Endothelial cell of umbilical vein (primary cell): ENCODE measurements around the gene RSRC1.

Experiments
- CTCF ChIP-seq, 2 donors: IDR thresholded peaks; 1 replicate in 1 of 2; 2 replicates in 1 of 2; pipeline ENCODE4 v1.5.1; 2011; ENCODE audit warnings: low read length in 2 of 2, mild to moderate bottlenecking in 2 of 2, moderate library complexity in 2 of 2, control low read depth in 1 of 2, inconsistent platforms in 1 of 2, low read depth in 1 of 2; ENCODE audit not compliant: insufficient read depth in 1 of 2; ENCODE audit errors: extremely low read depth in 1 of 2
- EZH2 ChIP-seq: IDR thresholded peaks from 2 replicates; pipeline ENCODE4 v1.6.1; 2012; ENCODE audit warnings: borderline replicate concordance, low read depth, mild to moderate bottlenecking, moderate library complexity, low read length, inconsistent platforms; ENCODE audit not compliant: severe bottlenecking
- FOS ChIP-seq: IDR thresholded peaks from 2 replicates; pipeline ENCODE4 v1.6.1; 2011; ENCODE audit warnings: mild to moderate bottlenecking, low read length, moderate library complexity, borderline replicate concordance; ENCODE audit not compliant: insufficient read depth
- GATA2 ChIP-seq: IDR thresholded peaks from 2 replicates; pipeline ENCODE4 v1.7.0; 2011; ENCODE audit warnings: low read depth, mild to moderate bottlenecking, moderate library complexity, mixed read lengths, low read length; ENCODE audit not compliant: insufficient read length, insufficient read depth
- JUN ChIP-seq: IDR thresholded peaks from 2 replicates; pipeline ENCODE4 v1.6.1; 2011; ENCODE audit warnings: borderline replicate concordance, low read depth; ENCODE audit not compliant: insufficient read length, insufficient read depth
- MAX ChIP-seq: IDR thresholded peaks from 2 replicates; pipeline ENCODE4 v1.6.1; 2011; ENCODE audit not compliant: insufficient read depth, insufficient read length
- MYC ChIP-seq: IDR thresholded peaks from one replicate; pipeline ENCODE4 v1.6.1; 2011; ENCODE audit warnings: mild to moderate bottlenecking, low read depth, low read length
- POLR2A ChIP-seq: IDR thresholded peaks from 2 replicates; pipeline ENCODE4 v1.6.1; 2012; ENCODE audit warnings: low read depth, mild to moderate bottlenecking, control low read depth, low read length
- POLR2AphosphoS5 ChIP-seq: IDR thresholded peaks from 2 replicates; pipeline ENCODE4 v1.6.1; 2012; ENCODE audit warnings: low read depth, mild to moderate bottlenecking, control low read depth, low read length, moderate library complexity; ENCODE audit not compliant: insufficient read depth

GRCh38 chr3:158456114-158456513, 346.2 kb downstream of the RSRC1 start:
- TF ChIP-seq MAX: no peak
- TF ChIP-seq EZH2: no peak
- TF ChIP-seq POLR2AphosphoS5: no peak
- TF ChIP-seq JUN: no peak
- TF ChIP-seq CTCF (IDR thresholded peaks at IDR 0.05; ENCODE audit: extremely low read depth in 1 of 2, insufficient read depth in 1 of 2, low read depth in 1 of 2, low read length in 2 of 2): no peak
- no peak for TF ChIP-seq POLR2A
- TF ChIP-seq MYC: no peak
- TF ChIP-seq GATA2: no peak
- no peak for TF ChIP-seq FOS
